Endothelial cell (in vitro differentiated cells): ENCODE measurements around the gene NHS. TPM values are rescaled to one million over a fixed set of nuclear protein-coding genes. Genes with fewer than 3 reads are reported as not detected.

Source experiments
- DNase-seq: peaks from one replicate; pipeline ENCODE4 v3.0.0; 2021; ENCODE audit warnings: low spot score
- H3K27ac Mint-ChIP-seq: one replicate; pipeline ENCODE4 v1.8.0; 2021; ENCODE audit warnings: mixed read lengths, inconsistent platforms; ENCODE audit not compliant: unreplicated experiment
- H3K27me3 Mint-ChIP-seq: one replicate; pipeline ENCODE4 v1.8.0; 2021; ENCODE audit warnings: mild to moderate bottlenecking, moderate library complexity, mixed read lengths, inconsistent platforms; ENCODE audit not compliant: unreplicated experiment
- H3K36me3 Mint-ChIP-seq: one replicate; pipeline ENCODE4 v1.8.0; 2021; ENCODE audit warnings: mild to moderate bottlenecking, low read depth, mixed read lengths, inconsistent platforms; ENCODE audit not compliant: unreplicated experiment
- H3K4me1 Mint-ChIP-seq: one replicate; pipeline ENCODE4 v1.8.0; 2021; ENCODE audit warnings: mild to moderate bottlenecking, mixed read lengths, inconsistent platforms; ENCODE audit not compliant: unreplicated experiment
- H3K4me3 Mint-ChIP-seq: one replicate; pipeline ENCODE4 v1.8.0; 2021; ENCODE audit warnings: mild to moderate bottlenecking, mixed read lengths, inconsistent platforms; ENCODE audit not compliant: unreplicated experiment
- H3K9me3 Mint-ChIP-seq: one replicate; pipeline ENCODE4 v1.8.0; 2021; ENCODE audit warnings: mixed read lengths, inconsistent platforms; ENCODE audit not compliant: unreplicated experiment
- total RNA-seq: library from RNA; stranded (reverse); fragmentation: NEBNext Ultra II Directional; extraction: Animal tissue kit (Norgen Biotek cat#: 25700); gene quantifications from one replicate; pipeline ENCODE4 v1.2.1, GENCODE V29; 2021; ENCODE audit not compliant: unreplicated experiment
- TF ChIP-seq, protein P1 (sequence below): fragments of 200-600 bp; sonication (generic); IDR thresholded peaks from one replicate; pipeline ENCODE4 v1.5.0; 2021; ENCODE audit warnings: antibody characterized with exemption; ENCODE audit not compliant: unreplicated experiment

The NHS gene
- total RNA-seq, 1 donor from 2014 or later = 5.3 TPM

GRCh38 chrX:17638731-17639130, 263.7 kb downstream of the NHS start:
- Mint-ChIP-seq H3K4me3 (no peak overlapping the region), H3K4me1 (peaks cover 10% of the 10 kb centered on the region), H3K27me3 (no peaks in the 10 kb centered on the region), H3K27ac (no peak overlapping the region), H3K36me3 (no peaks in the 10 kb centered on the region), H3K9me3 (no peaks in the 10 kb centered on the region)
- TF ChIP-seq, protein P1, sequence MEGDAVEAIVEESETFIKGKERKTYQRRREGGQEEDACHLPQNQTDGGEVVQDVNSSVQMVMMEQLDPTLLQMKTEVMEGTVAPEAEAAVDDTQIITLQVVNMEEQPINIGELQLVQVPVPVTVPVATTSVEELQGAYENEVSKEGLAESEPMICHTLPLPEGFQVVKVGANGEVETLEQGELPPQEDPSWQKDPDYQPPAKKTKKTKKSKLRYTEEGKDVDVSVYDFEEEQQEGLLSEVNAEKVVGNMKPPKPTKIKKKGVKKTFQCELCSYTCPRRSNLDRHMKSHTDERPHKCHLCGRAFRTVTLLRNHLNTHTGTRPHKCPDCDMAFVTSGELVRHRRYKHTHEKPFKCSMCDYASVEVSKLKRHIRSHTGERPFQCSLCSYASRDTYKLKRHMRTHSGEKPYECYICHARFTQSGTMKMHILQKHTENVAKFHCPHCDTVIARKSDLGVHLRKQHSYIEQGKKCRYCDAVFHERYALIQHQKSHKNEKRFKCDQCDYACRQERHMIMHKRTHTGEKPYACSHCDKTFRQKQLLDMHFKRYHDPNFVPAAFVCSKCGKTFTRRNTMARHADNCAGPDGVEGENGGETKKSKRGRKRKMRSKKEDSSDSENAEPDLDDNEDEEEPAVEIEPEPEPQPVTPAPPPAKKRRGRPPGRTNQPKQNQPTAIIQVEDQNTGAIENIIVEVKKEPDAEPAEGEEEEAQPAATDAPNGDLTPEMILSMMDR = no peak
- DNase-seq = no peak

DNA sequence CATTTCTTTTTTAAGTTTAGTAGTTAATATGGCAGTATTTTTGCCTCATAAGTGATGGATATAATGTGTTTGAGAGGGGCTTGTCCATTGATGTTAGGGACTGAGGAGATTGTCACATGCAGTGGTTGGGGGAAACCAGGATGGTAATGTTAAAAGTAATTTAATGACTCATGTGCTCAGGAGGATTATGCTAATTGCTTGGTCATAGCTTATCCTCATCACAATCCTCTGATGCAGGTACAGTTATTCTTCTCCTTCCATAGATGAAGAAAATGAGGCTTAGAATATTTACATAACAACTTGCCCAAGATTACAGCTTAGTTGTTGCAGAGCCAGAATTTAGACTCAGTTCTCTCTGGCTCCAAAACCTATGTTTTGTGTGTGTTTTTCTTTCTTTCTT, 267.9 kb downstream of the NHS start:
- Mint-ChIP-seq H3K27ac (no peak overlapping the region), H3K27me3 (peaks cover 1% of the 10 kb centered on the region), H3K9me3 (no peaks in the 10 kb centered on the region), H3K4me1 (peaks cover 3% of the 10 kb centered on the region), H3K36me3 (no peaks in the 10 kb centered on the region), H3K4me3 (no peak overlapping the region)
- no peak for DNase-seq
- TF ChIP-seq, protein P1 = no peak

DNA sequence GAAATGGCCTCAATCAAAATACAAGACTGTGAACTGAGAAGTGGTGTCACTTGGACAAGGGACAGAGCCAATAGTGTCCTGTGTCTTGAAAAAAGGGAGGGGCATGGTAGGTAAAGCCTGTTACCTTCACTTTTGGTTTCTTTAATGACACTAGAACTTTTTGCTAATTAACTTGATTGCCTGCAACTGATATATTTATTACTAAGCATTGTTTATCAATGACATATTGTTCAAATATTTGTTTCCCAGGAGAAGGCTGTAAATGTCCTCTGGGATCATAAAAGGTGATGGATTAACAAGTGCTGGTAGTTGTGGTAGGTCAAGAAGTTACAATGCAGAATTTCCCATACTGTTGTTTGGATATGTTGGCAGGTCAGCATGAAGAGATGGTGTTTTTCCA, 268.5 kb downstream of the NHS start:
- DNase-seq = no peak
- Mint-ChIP-seq H3K4me1 (peaks cover 3% of the 10 kb centered on the region), H3K4me3 (no peak overlapping the region), H3K27me3 (peaks cover 1% of the 10 kb centered on the region), H3K36me3 (no peaks in the 10 kb centered on the region), H3K9me3 (no peaks in the 10 kb centered on the region), H3K27ac (no peak overlapping the region)
- TF ChIP-seq, protein P1 = no peak

- H3K4me1 Mint-ChIP-seq = peaks cover 3% of the 10 kb centered on the region
- no peak overlapping the region for H3K4me3 Mint-ChIP-seq
- H3K27ac Mint-ChIP-seq = no peak overlapping the region
- TF ChIP-seq, protein P1 = no peak
- H3K36me3 Mint-ChIP-seq = no peaks in the 10 kb centered on the region
- H3K9me3 Mint-ChIP-seq = no peaks in the 10 kb centered on the region
- DNase-seq = no peak
- peaks cover 1% of the 10 kb centered on the region for H3K27me3 Mint-ChIP-seq
These were observed 269.0 kb downstream of the NHS start for GRCh38 chrX:17644001-17644400.

DNA sequence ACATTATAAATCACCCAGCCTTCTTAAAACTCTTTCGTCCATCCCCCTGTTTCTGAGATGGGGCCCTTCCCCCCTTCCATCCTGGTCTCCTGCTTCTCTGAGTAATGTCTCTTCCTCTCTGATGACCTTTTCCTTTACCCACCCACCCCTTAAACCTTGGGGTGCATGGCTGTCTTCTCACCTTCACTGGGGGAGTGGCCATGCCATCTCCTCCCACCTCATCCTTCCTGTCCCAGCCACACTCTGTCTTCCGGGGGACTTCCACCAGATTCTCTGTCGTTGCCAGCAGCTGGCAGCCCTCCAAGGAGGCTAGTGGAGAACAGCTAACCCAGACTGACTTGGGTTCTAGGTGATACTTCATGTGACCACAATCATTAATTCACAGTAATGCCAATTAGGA, 279.1 kb downstream of the NHS start:
- Mint-ChIP-seq H3K4me3 (no peak overlapping the region), H3K27me3 (peaks cover 10% of the 10 kb centered on the region), H3K4me1 (peaks cover 7% of the 10 kb centered on the region), H3K27ac (no peak overlapping the region), H3K9me3 (no peaks in the 10 kb centered on the region), H3K36me3 (no peaks in the 10 kb centered on the region)
- TF ChIP-seq, protein P1 = no peak
- no peak for DNase-seq
